Pancreas (tissue), 10 donors: Measurements from ENCODE around the gene SHISA7. TPM values are rescaled to one million over a fixed set of nuclear protein-coding genes. Genes with fewer than 3 reads are reported as not detected.

Experiments
- ATAC-seq, 4 donors: fragments of 200-7000 bp; cut with Tn5 transposase; one replicate each; pipeline versions ENCODE4 v1.8.0 to v1.9.1; 2020; ENCODE audit warnings: mild to moderate bottlenecking in 4 of 4, moderate library complexity in 4 of 4
- DNase-seq, 6 donors: peaks; one replicate each; pipeline ENCODE4 v3.0.0-alpha.2; 2020
- FAIRE-seq: peaks from 2 replicates; lab custom pipeline; 2012; peaks lifted over from hg19 to GRCh38; lab: Jason Lieb, UNC
- H3K27ac ChIP-seq, 4 donors: fragments of 200-600 bp; sonication (generic); 1 replicate in 3 of 4; 2 replicates in 1 of 4; pipeline versions ENCODE4 v1.5.0 to v1.8.0; 2020
- H3K27me3 ChIP-seq, 4 donors: fragments of 200-600 bp; one replicate each; pipeline ENCODE4 v1.8.0; 2021
- H3K36me3 ChIP-seq, 3 donors: fragments of 200-600 bp; sonication (generic) in 1 of 3; one replicate each; pipeline versions ENCODE4 v1.5.0 to v1.8.0; 2020 to 2021
- H3K4me1 ChIP-seq, 3 donors: fragments of 200-600 bp; one replicate each; pipeline ENCODE4 v1.8.0; 2021
- H3K4me3 ChIP-seq, 4 donors: fragments of 200-600 bp; sonication (generic) in 2 of 4; one replicate each; pipeline versions ENCODE4 v1.5.0 to v1.8.0; 2020 to 2021
- H3K9me3 ChIP-seq, 4 donors: fragments of 200-600 bp; one replicate each; pipeline ENCODE4 v1.8.0; 2021
- CTCF ChIP-seq, 4 donors: fragments of 200-600 bp; sonication (generic) in 3 of 4; IDR thresholded peaks; one replicate each; pipeline versions ENCODE4 v1.5.0 to v1.8.0; 2021; ENCODE audit warnings: antibody characterized with exemption in 4 of 4
- WGBS, 2 donors: extraction: QIAGEN DNeasy Blood & Tissue Kit; methylation state at CpG; one replicate each; pipeline ENCODE4 v1.1.7; 2013; 5-methylcytosine and 5-hydroxymethylcytosine counted together
- intact Hi-C, 3 donors: fragments of 100-400 bp; cut with DNase I; formaldehyde crosslinking; loops; one replicate each; pipeline versions ENCODE4 v1.11.1 to v1.14.2; 2022
- polyA plus RNA-seq, 2 donors: library from polyadenylated mRNA; stranded (reverse); fragments of 200-250 nt; gene quantifications; one replicate each; pipeline ENCODE4 v1.2.3, GENCODE V29; 2013
- total RNA-seq, 6 donors: library from RNA; stranded (reverse); fragmentation: NEBNext Ultra II Directional in 4 of 6; extraction: Animal tissue kit (Norgen Biotek cat#: 25700) in 4 of 6; gene quantifications; one replicate each; pipeline versions ENCODE4 v1.2.1 to v1.2.4, GENCODE V29; 2021 to 2023
- donor health status: healthy with polysubstance abuse.
- donor health status: DM: no; HTN: no; CAD: no; lungs with moderate emphysema.
- donor health status: DM: no; HTN: no; CAD: no.
- donor health status: control.
- donor health status: control.
- donor health status: Bipolar disorder and iron deficiency.
- donor health status: DM: yes; HTN: yes; CAD: no.
- donor health status: DM: no; HTN: no; CAD: no.
- donor health status: DM: no; HTN: no; CAD: no.
- donor health status: DM: yes; HTN: yes; CAD: no.

The SHISA7 gene
- total and polyA plus RNA-seq, 8 donors: 0.04 to 0.33 (median 0.06) TPM; not detected in 3

DNA sequence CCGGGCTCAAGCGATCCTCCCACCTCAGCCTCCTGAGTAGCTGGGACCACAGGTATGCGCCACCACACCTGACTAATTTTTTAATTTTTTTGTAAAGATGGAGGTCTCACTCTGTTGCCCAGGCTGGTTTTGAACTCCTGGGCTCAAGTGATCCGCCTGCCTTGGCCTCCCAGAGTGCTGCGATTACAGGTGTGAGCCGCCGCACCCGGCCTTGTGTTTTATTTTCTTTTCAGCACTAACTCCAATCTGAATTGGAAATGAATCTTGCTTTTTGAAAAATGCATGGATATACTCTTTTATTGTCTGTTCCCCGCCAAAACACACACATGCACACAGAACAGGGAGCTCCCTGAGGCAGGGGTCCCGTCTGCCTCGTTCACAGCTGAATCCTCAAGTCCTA lies 19.6 kb upstream of the SHISA7 start:
- ATAC-seq: no peak
- H3K27me3 ChIP-seq: no peaks in the 10 kb centered on the region
- H3K4me1 ChIP-seq: peaks cover 0 to 7% (median 5%) of the 10 kb centered on the region in 3 donors
- no peak overlapping the region for H3K4me3 ChIP-seq
- DNase-seq: peak in 1 of 6 donors; percentile 23
- H3K27ac ChIP-seq: no peak overlapping the region
- no peaks in the 10 kb centered on the region for H3K9me3 ChIP-seq
- H3K36me3 ChIP-seq: no peaks in the 10 kb centered on the region
- WGBS, 2 donors: 78 to 81% methylated on average over 11 of the region's 11 CpGs
- no peak for FAIRE-seq
- intact Hi-C loops: no loop called here
- TF ChIP-seq CTCF (IDR thresholded peaks at IDR 0.05): no peak

DNA sequence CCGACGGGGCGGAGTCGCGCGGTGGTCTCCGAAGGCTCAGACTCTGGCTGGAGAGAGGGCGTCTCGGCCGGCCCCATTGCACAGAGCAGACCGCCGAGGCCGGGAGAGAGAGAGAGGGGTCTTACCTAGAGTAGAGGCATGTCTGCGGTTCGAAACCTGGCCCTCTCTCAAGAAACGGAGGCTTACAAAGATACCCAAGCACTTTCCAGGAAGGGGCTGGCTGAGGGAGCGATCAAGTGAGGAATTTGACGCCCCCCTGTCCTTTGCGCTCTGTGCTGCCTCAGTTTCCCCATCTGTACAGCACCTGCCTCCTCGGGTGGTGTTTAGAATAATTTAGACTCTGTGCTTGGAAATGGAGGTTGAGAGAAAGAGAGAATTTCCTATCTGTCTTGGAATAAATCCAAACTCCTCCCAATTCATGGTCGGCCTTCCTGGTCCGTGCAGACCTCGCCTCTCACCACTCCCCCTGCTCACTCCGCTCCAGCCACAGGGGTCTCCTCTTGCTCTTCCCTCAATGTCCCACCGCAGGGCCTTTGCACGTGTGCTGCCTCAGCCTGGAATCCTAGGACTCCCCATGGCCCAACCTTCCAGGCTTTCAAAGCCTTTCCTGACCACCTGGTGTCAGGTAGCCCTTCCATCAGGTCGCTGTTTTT lies 19.0 kb upstream of the SHISA7 start:
- Histone ChIP-seq H3K27ac (peak overlapping the region; percentile 43 to 80 (median 74)), H3K4me3 (peak overlapping the region; percentile 29 to 72 (median 50)), H3K9me3 (no peaks in the 10 kb centered on the region), H3K36me3 (no peaks in the 10 kb centered on the region), H3K27me3 (no peaks in the 10 kb centered on the region), H3K4me1 (peaks cover 0 to 7% (median 5%) of the 10 kb centered on the region in 3 donors)
- ATAC-seq (peak in 1 of 4 donors; percentile 6), DNase-seq (peak in 3 of 6 donors; percentile 31 to 61 (median 45)), FAIRE-seq (no peak)
- WGBS, 2 donors: 11 to 12% methylated on average over 24 to 27 of the region's 27 CpGs
- intact Hi-C loops: no loop called here
- TF ChIP-seq CTCF (IDR thresholded peaks at IDR 0.05): no peak

DNA sequence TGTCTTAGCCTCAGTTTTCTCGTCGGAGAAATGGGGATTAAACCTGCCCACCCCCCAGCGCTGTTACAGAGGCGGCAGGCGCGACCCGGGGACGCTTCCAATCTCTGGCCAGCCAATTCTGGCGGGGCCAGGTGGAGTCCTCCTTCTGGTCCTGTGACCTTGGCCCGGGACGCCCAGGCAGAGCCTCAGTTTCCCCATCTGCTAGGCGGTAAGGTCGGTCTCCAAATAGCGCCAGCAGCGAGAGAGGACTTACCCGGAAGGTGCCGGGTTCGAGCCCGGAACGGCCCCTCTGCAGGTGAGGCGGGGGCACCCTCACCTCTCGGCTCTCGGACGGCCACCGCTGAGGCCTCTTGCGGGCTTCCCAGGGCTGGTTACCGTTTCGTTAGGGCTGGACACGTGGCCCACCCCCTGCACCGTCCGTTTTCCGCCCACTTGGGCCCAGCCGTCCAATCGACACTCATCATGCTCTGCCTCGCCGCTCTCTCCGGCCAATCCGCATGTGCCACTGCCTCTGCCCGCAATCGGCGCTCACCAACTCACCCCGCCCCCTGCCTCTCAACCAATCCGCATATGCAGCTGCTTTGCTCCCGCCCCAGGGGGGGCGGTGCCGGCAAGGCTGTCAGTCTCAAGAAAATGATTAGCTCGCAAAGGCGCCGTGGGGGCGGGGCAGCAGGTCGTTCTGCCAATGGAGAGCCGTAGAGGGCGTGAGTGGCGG lies 18.3 kb upstream of the SHISA7 start, which contains the start of gene ISOC2:
ISOC2 (minus strand) TSS at position 384 of the 715 bp plus-strand sequence. CDS start 5,156 bp downstream, outside the sequence.
- WGBS, 2 donors: 0 to 1% methylated on average over 51 to 54 of the region's 54 CpGs
- no peaks in the 10 kb centered on the region for H3K36me3 ChIP-seq
- peak; percentile 99 to 100 (median 100) for DNase-seq
- intact Hi-C loops: no loop called here
- peak within 1 kb of the TSS; percentile 61 to 72 (median 64) for H3K4me3 ChIP-seq
- H3K27me3 ChIP-seq: no peaks in the 10 kb centered on the region
- H3K27ac ChIP-seq: peak within 1 kb of the TSS; percentile 86 to 93 (median 90)
- ATAC-seq: peak; percentile 92 to 97 (median 94)
- FAIRE-seq: peak; percentile 98
- peaks cover 0 to 7% (median 5%) of the 10 kb centered on the region in 3 donors for H3K4me1 ChIP-seq
- H3K9me3 ChIP-seq: no peaks in the 10 kb centered on the region
- TF ChIP-seq CTCF (IDR thresholded peaks at IDR 0.05): no peak

- H3K27me3 ChIP-seq: no peaks in the 10 kb centered on the region
- DNase-seq (peak; percentile 84 to 89 (median 84)), FAIRE-seq (no peak), ATAC-seq (peak; percentile 59 to 74 (median 68))
- H3K36me3 ChIP-seq: no peaks in the 10 kb centered on the region
- TF ChIP-seq CTCF (IDR thresholded peaks at IDR 0.05): no peak
- WGBS, 2 donors: 1 to 3% methylated on average over 23 to 24 of the region's 24 CpGs
- H3K4me1 ChIP-seq: peaks cover 0 to 7% (median 5%) of the 10 kb centered on the region in 3 donors
- intact Hi-C loops: no loop called here
- H3K9me3 ChIP-seq: no peaks in the 10 kb centered on the region
- H3K27ac ChIP-seq: peak overlapping the region; percentile 86 to 93 (median 90)
- peak overlapping the region; percentile 61 to 72 (median 64) for H3K4me3 ChIP-seq
Observed at GRCh38 chr19:55460670-55461258, 17.7 kb upstream of the SHISA7 start.
